Measurements from ENCODE around the gene NOX4.

Gene NOX4

GRCh38 chr11:89490981-89491690 lies at the start of gene NOX4:
TSS of gene NOX4 (minus strand) at chr11:89491375. CDS start at chr11:89491246, 129 bp downstream.
- no peak within 1 kb of the TSS for H3K27ac ChIP-seq (ENCODE audit: low read depth, low read length, poor library complexity, severe bottlenecking)
- H3K9me2 ChIP-seq (ENCODE audit: low read depth, low read length) = no peaks in the 10 kb centered on the region
- no peaks in the 10 kb centered on the region for H3K36me3 ChIP-seq (ENCODE audit: insufficient read depth, low read length)
- no peaks in the 10 kb centered on the region for H3K79me2 ChIP-seq (ENCODE audit: insufficient read depth, low read length)
- TF ChIP-seq EZH2 (IDR thresholded peaks at IDR 0.05; ENCODE audit: borderline replicate concordance, low read length) = no peak
- TF ChIP-seq CTCF (IDR thresholded peaks at IDR 0.05; ENCODE audit: low read length) = no peak
- H3K27me3 ChIP-seq (ENCODE audit: insufficient read depth, low read length) = no peaks in the 10 kb centered on the region
- no peak within 1 kb of the TSS for H3K4me2 ChIP-seq (ENCODE audit: low read length)
- no peaks in the 10 kb centered on the region for H4K20me1 ChIP-seq (ENCODE audit: insufficient read depth, low read length)
- no peaks in the 10 kb centered on the region for H3F3A ChIP-seq (ENCODE audit: insufficient read depth, low read length)
- no peak within 1 kb of the TSS for H3K9ac ChIP-seq (ENCODE audit: low read length)
- no peak within 1 kb of the TSS for H3K4me3 ChIP-seq (ENCODE audit: low read depth, low read length, poor library complexity, severe bottlenecking)
- no peak within 1 kb of the TSS for H2AFZ ChIP-seq (ENCODE audit: low read length)
- H3K9me3 ChIP-seq (ENCODE audit: low read length) = no peaks in the 10 kb centered on the region
- H3K4me1 ChIP-seq (ENCODE audit: insufficient read depth, low read length, severe bottlenecking) = no peaks in the 10 kb centered on the region

- H3K9me3 ChIP-seq (ENCODE audit: low read length) = no peaks in the 10 kb centered on the region
- H3K4me1 ChIP-seq (ENCODE audit: insufficient read depth, low read length, severe bottlenecking) = no peaks in the 10 kb centered on the region
- no peak for TF ChIP-seq CTCF (IDR thresholded peaks at IDR 0.05; ENCODE audit: low read length)
- TF ChIP-seq EZH2 (IDR thresholded peaks at IDR 0.05; ENCODE audit: borderline replicate concordance, low read length) = no peak
- H3K4me3 ChIP-seq (ENCODE audit: low read depth, low read length, poor library complexity, severe bottlenecking) = no peak overlapping the region
- no peaks in the 10 kb centered on the region for H3K27me3 ChIP-seq (ENCODE audit: insufficient read depth, low read length)
- H3K4me2 ChIP-seq (ENCODE audit: low read length) = no peak overlapping the region
- no peaks in the 10 kb centered on the region for H3K36me3 ChIP-seq (ENCODE audit: insufficient read depth, low read length)
- H3K27ac ChIP-seq (ENCODE audit: low read depth, low read length, poor library complexity, severe bottlenecking) = no peak overlapping the region
- no peaks in the 10 kb centered on the region for H3K79me2 ChIP-seq (ENCODE audit: insufficient read depth, low read length)
- no peaks in the 10 kb centered on the region for H4K20me1 ChIP-seq (ENCODE audit: insufficient read depth, low read length)
- no peaks in the 10 kb centered on the region for H3F3A ChIP-seq (ENCODE audit: insufficient read depth, low read length)
- H3K9me2 ChIP-seq (ENCODE audit: low read depth, low read length) = no peaks in the 10 kb centered on the region
- no peak overlapping the region for H3K9ac ChIP-seq (ENCODE audit: low read length)
- H2AFZ ChIP-seq (ENCODE audit: low read length) = no peak overlapping the region
Observed at GRCh38 chr11:89540826-89541225, 49.7 kb upstream of the NOX4 start.

- H3K27ac ChIP-seq (ENCODE audit: low read depth, low read length, poor library complexity, severe bottlenecking) = no peak overlapping the region
- no peak overlapping the region for H3K4me3 ChIP-seq (ENCODE audit: low read depth, low read length, poor library complexity, severe bottlenecking)
- no peak overlapping the region for H3K9ac ChIP-seq (ENCODE audit: low read length)
- H3K27me3 ChIP-seq (ENCODE audit: insufficient read depth, low read length) = no peaks in the 10 kb centered on the region
- no peak overlapping the region for H3K4me2 ChIP-seq (ENCODE audit: low read length)
- no peaks in the 10 kb centered on the region for H3K9me3 ChIP-seq (ENCODE audit: low read length)
- H4K20me1 ChIP-seq (ENCODE audit: insufficient read depth, low read length) = no peaks in the 10 kb centered on the region
- no peaks in the 10 kb centered on the region for H3K36me3 ChIP-seq (ENCODE audit: insufficient read depth, low read length)
- no peaks in the 10 kb centered on the region for H3K9me2 ChIP-seq (ENCODE audit: low read depth, low read length)
- no peak for TF ChIP-seq EZH2 (IDR thresholded peaks at IDR 0.05; ENCODE audit: borderline replicate concordance, low read length)
- TF ChIP-seq CTCF (IDR thresholded peaks at IDR 0.05; ENCODE audit: low read length) = no peak
- H3F3A ChIP-seq (ENCODE audit: insufficient read depth, low read length) = no peaks in the 10 kb centered on the region
- H3K4me1 ChIP-seq (ENCODE audit: insufficient read depth, low read length, severe bottlenecking) = no peaks in the 10 kb centered on the region
- H2AFZ ChIP-seq (ENCODE audit: low read length) = no peak overlapping the region
- no peaks in the 10 kb centered on the region for H3K79me2 ChIP-seq (ENCODE audit: insufficient read depth, low read length)
Observed at GRCh38 chr11:89537936-89538335, 46.8 kb upstream of the NOX4 start.

Data from OCI-LY1 (cell line).